Cerebellar nuclear complex (tissue), 1 donor: ENCODE data around the gene DLD.
A peak's percentile ranks its signal among the peaks of the same experiment; 100 is the strongest.
"Not testable (repeated sequence)": the region's sequence is repeated elsewhere in the genome, so short reads cannot be mapped to it uniquely, and the experiment has no call there.

Experiments used
- DNase-seq, 2 experiments: peaks; one replicate each; lab custom pipeline; 2025; lab: John Stamatoyannopoulos, UW

DLD gene

GRCh38 chr7:107874605-107875446 is 16.2 kb upstream of the DLD start:
- peak in 1 of 2 experiments; percentile 16 for DNase-seq

GRCh38 chr7:107876916-107877315 is 14.1 kb upstream of the DLD start:
- no peak for DNase-seq

GRCh38 chr7:107877731-107878382 is 13.1 kb upstream of the DLD start:
- DNase-seq, result no peak

GRCh38 chr7:107878636-107879035 is 12.3 kb upstream of the DLD start:
- DNase-seq, result no peak

GRCh38 chr7:107879400-107880035 is 11.5 kb upstream of the DLD start:
- no peak for DNase-seq

GRCh38 chr7:107882766-107883165 is 8.2 kb upstream of the DLD start:
- no peak for DNase-seq

- no peak for DNase-seq
These were observed 6.7 kb upstream of the DLD start for GRCh38 chr7:107884066-107884818.

GRCh38 chr7:107887827-107888226 is 3.2 kb upstream of the DLD start:
- not testable (repeated sequence) for DNase-seq

GRCh38 chr7:107889992-107890391 is 991 bp upstream of the DLD start:
- DNase-seq, result no peak

GRCh38 chr7:107890493-107890961 is 456 bp upstream of the DLD start:
- DNase-seq, result peak in 1 of 2 experiments; percentile 12

- DNase-seq, result no peak
These were observed 818 bp downstream of the DLD start for GRCh38 chr7:107891636-107892366.

- not testable (repeated sequence) for DNase-seq
These were observed 1.4 kb downstream of the DLD start for GRCh38 chr7:107892367-107892741.

- DNase-seq, result no peak
These were observed 8.1 kb downstream of the DLD start for GRCh38 chr7:107898997-107899594.

- no peak for DNase-seq
These were observed 9.6 kb downstream of the DLD start for GRCh38 chr7:107900496-107901015.

GRCh38 chr7:107902381-107902780 is 11.4 kb downstream of the DLD start:
- DNase-seq, result no peak

- no peak for DNase-seq
These were observed 16.8 kb downstream of the DLD start for GRCh38 chr7:107907790-107908189.

- DNase-seq, result no peak
These were observed 18.5 kb downstream of the DLD start for GRCh38 chr7:107909445-107909844.

- DNase-seq, result no peak
These were observed 21.0 kb downstream of the DLD start for GRCh38 chr7:107911981-107912380.

- no peak for DNase-seq
These were observed 22.9 kb downstream of the DLD start for GRCh38 chr7:107913851-107914250.

- DNase-seq, result no peak
These were observed 23.8 kb downstream of the DLD start for GRCh38 chr7:107914831-107915230.

- DNase-seq, result no peak
These were observed 24.6 kb downstream of the DLD start for GRCh38 chr7:107915541-107915940.
